ENCODE measurements around the gene IMPA2. TPM values are rescaled to one million over a fixed set of nuclear protein-coding genes. Genes with fewer than 3 reads are reported as not detected.
A peak's percentile ranks its signal among the peaks of the same experiment; 100 is the strongest.

IMPA2 gene
- total and polyA plus RNA-seq, 2 of the 8 experiments (the other 6 are each of a cell fraction or from before 2014, with no cell fraction given) = 102 to 140 TPM

DNA sequence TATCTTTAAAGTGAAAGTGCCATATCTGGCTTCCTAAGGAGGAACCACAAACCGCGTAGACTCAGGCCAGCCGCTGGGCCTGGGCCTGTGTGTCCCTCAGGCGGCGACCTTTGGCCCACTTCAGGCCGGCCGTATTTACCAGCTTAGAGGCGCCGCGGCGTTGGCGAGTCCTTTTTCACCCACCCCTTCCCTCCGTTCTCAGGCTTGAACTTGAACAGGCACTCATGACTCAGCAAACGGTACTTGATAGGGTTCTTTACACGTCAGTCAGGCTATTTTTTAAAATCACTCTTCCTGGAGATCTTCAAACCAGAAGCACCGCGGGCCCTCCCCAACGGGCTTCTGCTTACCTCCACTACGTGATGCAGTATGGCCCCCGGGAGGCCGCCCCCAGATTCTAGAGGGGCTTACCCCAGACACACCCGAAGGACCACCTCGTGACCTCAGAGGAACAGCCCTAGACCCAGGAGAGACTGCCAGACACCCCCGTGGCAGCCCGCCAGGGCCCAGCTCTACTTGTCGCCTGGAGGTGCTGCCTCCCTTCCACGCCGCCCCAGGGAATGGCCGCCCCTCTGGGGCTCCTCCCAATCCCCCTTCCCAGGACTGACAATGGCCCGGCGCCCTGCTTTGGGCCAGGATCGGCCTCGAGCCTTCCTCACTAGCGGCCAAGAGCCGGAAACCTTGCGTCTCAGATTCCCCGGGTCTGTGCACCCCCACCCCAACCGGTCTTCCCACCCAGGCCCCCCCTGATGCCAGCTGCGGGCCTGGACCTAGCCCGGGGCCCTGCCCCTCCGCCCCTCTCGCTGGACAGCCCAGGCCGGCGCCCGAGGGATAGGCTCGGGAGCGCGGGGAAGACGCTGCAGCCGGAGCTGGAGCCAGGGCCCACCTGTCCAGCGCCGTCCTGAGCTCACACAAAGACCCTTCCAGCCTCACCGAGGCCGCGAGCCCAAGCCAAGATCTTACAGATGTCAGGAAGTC, 33.8 kb upstream of the IMPA2 start:
- Histone ChIP-seq H3K23me2 (ENCODE audit: low read depth, low read length) (no peaks in the 10 kb centered on the region), H4K5ac (ENCODE audit: insufficient read length, low read depth, low read length) (peak overlapping the region; percentile 44), H3K27ac (ENCODE audit: low read depth, low read length) (peak overlapping the region; percentile 62; the same call in 1 of the 2 replicates), H3K27me3 (replicated peaks in 1 of 4; ENCODE audit: control insufficient read depth in 3 of 4, extremely low read depth in 1 of 4, insufficient read depth in 3 of 4, low read length in 3 of 4) (no peaks in the 10 kb centered on the region), H3K4ac (replicated peaks; ENCODE audit: insufficient read length, low read depth, low read length) (no peak overlapping the region), H3K79me1 (ENCODE audit: low read depth, low read length) (no peaks in the 10 kb centered on the region), H4K8ac (ENCODE audit: extremely low read depth, insufficient read depth, low read length) (peak overlapping the region; percentile 84), H3K36me3 (ENCODE audit: control insufficient read depth in 2 of 4, insufficient read depth in 4 of 4, low read length in 3 of 4) (no peaks in the 10 kb centered on the region), H2BK5ac (ENCODE audit: low read depth, low read length) (peak overlapping the region; percentile 81), H3K9me3 (ENCODE audit: insufficient read depth in 2 of 2, low read depth in 1 of 2, low read length in 1 of 2) (no peaks in the 10 kb centered on the region), H3K4me1 (replicated peaks in 1 of 4; ENCODE audit: control insufficient read depth in 3 of 4, insufficient read depth in 4 of 4, low read length in 3 of 4) (peaks cover 3 to 11% (median 7%) of the 10 kb centered on the region in 4 experiments), H2AK5ac (ENCODE audit: low read depth, low read length) (no peak overlapping the region), H2BK120ac (replicated peaks; ENCODE audit: low read depth, low read length) (no peak overlapping the region), H3K14ac (ENCODE audit: insufficient read length) (no peak overlapping the region), H3K56ac (replicated peaks; ENCODE audit: insufficient read length, low read depth, low read length) (peak overlapping the region; percentile 36), H3K9ac (replicated peaks in 1 of 4; ENCODE audit: extremely low read depth in 1 of 4, low read depth in 3 of 4, low read length in 3 of 4) (peak overlapping the region in 3 of 4 experiments; percentile 6 to 57 (median 40); a peak in 4 of 7 replicates), H4K20me1 (replicated peaks in 1 of 2; ENCODE audit: control insufficient read depth in 1 of 2, insufficient read depth in 2 of 2, low read length in 2 of 2) (no peaks in the 10 kb centered on the region), H3K4me3 (ENCODE audit: extremely low read depth in 1 of 4, insufficient read depth in 2 of 4, low read depth in 3 of 4, low read length in 4 of 4) (peak overlapping the region; percentile 39 to 69 (median 52)), H2AFZ (ENCODE audit: low read length) (peak overlapping the region; percentile 47; the same call in 1 of the 2 replicates), H3K18ac (ENCODE audit: extremely low read depth, low read length) (peak overlapping the region; percentile 89), H4K91ac (replicated peaks; ENCODE audit: insufficient read length, low read length) (peak overlapping the region; percentile 49), H2BK15ac (ENCODE audit: low read length) (no peak overlapping the region), H3K4me2 (ENCODE audit: insufficient read depth in 1 of 2, low read depth in 2 of 2, low read length in 2 of 2) (peak overlapping the region; percentile 55 to 58), H2BK20ac (ENCODE audit: low read length) (no peak overlapping the region), H2BK12ac (ENCODE audit: low read depth, low read length) (peak overlapping the region; percentile 4), H3K23ac (ENCODE audit: insufficient read length) (no peak overlapping the region), H3K79me2 (ENCODE audit: control insufficient read depth in 1 of 2, insufficient read depth in 2 of 2, low read length in 2 of 2) (no peaks in the 10 kb centered on the region)
- FAIRE-seq (no peak), DNase-seq (ENCODE audit: low read depth in 1 of 2, low spot score in 2 of 2) (peak; percentile 73 to 83)
- POLR2A ChIA-PET (ENCODE audit: partially characterized antibody) = interaction anchor here (0.6 to 5.7 kb wide), 13 partner anchors 8 to 1449 kb away, joined by 3 to 29 read pairs (median 4); partner anchors contain the start of gene IMPA2
- WGBS, 2 experiments (ENCODE audit: extremely low coverage in 1 of 2, insufficient coverage in 1 of 2, insufficient read length in 1 of 2, insufficient replicate concordance in 2 of 2, low coverage in 1 of 2, low lambda C conversion rate in 2 of 2, missing lambda C conversion rate in 1 of 2) = 5% methylated on average over 50 of the region's 55 CpGs; no CpG with 5 or more reads in 1 of the 2 experiments
- CTCF ChIA-PET (ENCODE audit: partially characterized antibody) = interaction anchor here (1.0 to 22.3 kb wide), 8 partner anchors 12 to 91 kb away, joined by 3 to 471 read pairs (median 6); no protein-coding TSS in a partner anchor
- TF ChIP-seq, protein P1, sequence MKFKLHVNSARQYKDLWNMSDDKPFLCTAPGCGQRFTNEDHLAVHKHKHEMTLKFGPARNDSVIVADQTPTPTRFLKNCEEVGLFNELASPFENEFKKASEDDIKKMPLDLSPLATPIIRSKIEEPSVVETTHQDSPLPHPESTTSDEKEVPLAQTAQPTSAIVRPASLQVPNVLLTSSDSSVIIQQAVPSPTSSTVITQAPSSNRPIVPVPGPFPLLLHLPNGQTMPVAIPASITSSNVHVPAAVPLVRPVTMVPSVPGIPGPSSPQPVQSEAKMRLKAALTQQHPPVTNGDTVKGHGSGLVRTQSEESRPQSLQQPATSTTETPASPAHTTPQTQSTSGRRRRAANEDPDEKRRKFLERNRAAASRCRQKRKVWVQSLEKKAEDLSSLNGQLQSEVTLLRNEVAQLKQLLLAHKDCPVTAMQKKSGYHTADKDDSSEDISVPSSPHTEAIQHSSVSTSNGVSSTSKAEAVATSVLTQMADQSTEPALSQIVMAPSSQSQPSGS (IDR thresholded peaks at IDR 0.05; ENCODE audit: low read length) = no peak
- TF ChIP-seq YY1 (IDR thresholded peaks at IDR 0.05; ENCODE audit: low read depth, low read length) (peak; percentile 81), RBBP5 (IDR thresholded peaks at IDR 0.05; ENCODE audit: borderline replicate concordance, low read depth, low read length) (no peak; the same call in none of the 2 replicates), ASH2L (IDR thresholded peaks at IDR 0.05; ENCODE audit: low read length) (peak; percentile 70), JUN (IDR thresholded peaks at IDR 0.05; ENCODE audit: low read depth, low read length) (peak; percentile 6; the same call in 1 of the 2 replicates), SIN3A (conservative IDR thresholded peaks at IDR 0.05 in 1 of 2, IDR thresholded peaks at IDR 0.05 in 1 of 2; ENCODE audit: low read depth in 1 of 2, low read length in 2 of 2) (peak in 1 of 2 experiments; percentile 57; a peak in 2 of 4 replicates), CTBP2 (IDR thresholded peaks at IDR 0.05; ENCODE audit: borderline replicate concordance, insufficient read depth, insufficient read length, low read length) (no peak), SUZ12 (IDR thresholded peaks at IDR 0.05; ENCODE audit: low read length) (no peak)

Data from H1 (cell line).